Peyer's patch (tissue), 4 donors: ENCODE results near the gene COQ2. TPM values are rescaled to one million over a fixed set of nuclear protein-coding genes. Genes with fewer than 3 reads are reported as not detected.

Experiments used
- DNase-seq, 3 donors: peaks; one replicate each; pipeline ENCODE4 v3.0.0-alpha.2; 2017 to 2019
- H3K27ac ChIP-seq, 4 donors: fragments of 200-600 bp; sonication (generic); one replicate each; pipeline ENCODE4 v1.5.1; 2016 to 2019
- H3K27me3 ChIP-seq, 2 donors: fragments of 200-600 bp; sonication (generic); one replicate each; pipeline ENCODE4 v1.5.1; 2019
- H3K36me3 ChIP-seq, 3 donors: fragments of 200-600 bp; sonication (generic); one replicate each; pipeline ENCODE4 v1.5.1; 2016 to 2019
- H3K4me1 ChIP-seq, 4 donors: fragments of 200-600 bp; sonication (generic); one replicate each; pipeline ENCODE4 v1.5.1; 2016 to 2019
- H3K4me3 ChIP-seq, 4 donors: fragments of 200-600 bp; sonication (generic); 1 replicate in 3 of 4; 2 replicates in 1 of 4; pipeline ENCODE4 v1.5.1; 2016 to 2019; ENCODE audit warnings: mild to moderate bottlenecking in 1 of 4
- H3K9me3 ChIP-seq, 4 donors: fragments of 200-600 bp; sonication (generic); one replicate each; pipeline ENCODE4 v1.5.1; 2016 to 2019; ENCODE audit warnings: mild to moderate bottlenecking in 1 of 4
- POLR2A ChIP-seq, 2 donors: fragments of 450-650 bp; IDR thresholded peaks; one replicate each; pipeline ENCODE4 v1.5.1; 2017; ENCODE audit warnings: antibody characterized with exemption in 2 of 2, mild to moderate bottlenecking in 2 of 2, moderate library complexity in 2 of 2
- total RNA-seq, 4 donors: library from RNA; depleted of rRNA; stranded (reverse); fragments of >200 nt; gene quantifications; one replicate each; pipeline ENCODE4 v1.1.0, GENCODE V29; 2016
- TF ChIP-seq, protein P1 (sequence below), 6 experiments: fragments of 450-650 bp in 4 of 6; fragments of 200-600 bp in 2 of 6; sonication (generic) in 1 of 6; IDR thresholded peaks; one replicate each; pipeline ENCODE4 v1.5.1; 2017 to 2019; ENCODE audit warnings: antibody characterized with exemption in 6 of 6, mild to moderate bottlenecking in 3 of 6, moderate library complexity in 1 of 6

The COQ2 gene
- total RNA-seq, 4 donors from 2014 or later: 11.0 to 15.6 (median 12.9) TPM

GRCh38 chr4:83266689-83267088 lies 17.9 kb downstream of the COQ2 start:
- Histone ChIP-seq H3K27me3 (no peaks in the 10 kb centered on the region), H3K4me3 (no peak overlapping the region), H3K9me3 (no peaks in the 10 kb centered on the region), H3K4me1 (peaks cover 0 to 10% (median 0%) of the 10 kb centered on the region in 4 donors), H3K36me3 (peaks cover 0 to 19% (median 0%) of the 10 kb centered on the region in 3 donors), H3K27ac (no peak overlapping the region)
- no peak for DNase-seq
- TF ChIP-seq POLR2A (IDR thresholded peaks at IDR 0.05): no peak
- TF ChIP-seq, protein P1, sequence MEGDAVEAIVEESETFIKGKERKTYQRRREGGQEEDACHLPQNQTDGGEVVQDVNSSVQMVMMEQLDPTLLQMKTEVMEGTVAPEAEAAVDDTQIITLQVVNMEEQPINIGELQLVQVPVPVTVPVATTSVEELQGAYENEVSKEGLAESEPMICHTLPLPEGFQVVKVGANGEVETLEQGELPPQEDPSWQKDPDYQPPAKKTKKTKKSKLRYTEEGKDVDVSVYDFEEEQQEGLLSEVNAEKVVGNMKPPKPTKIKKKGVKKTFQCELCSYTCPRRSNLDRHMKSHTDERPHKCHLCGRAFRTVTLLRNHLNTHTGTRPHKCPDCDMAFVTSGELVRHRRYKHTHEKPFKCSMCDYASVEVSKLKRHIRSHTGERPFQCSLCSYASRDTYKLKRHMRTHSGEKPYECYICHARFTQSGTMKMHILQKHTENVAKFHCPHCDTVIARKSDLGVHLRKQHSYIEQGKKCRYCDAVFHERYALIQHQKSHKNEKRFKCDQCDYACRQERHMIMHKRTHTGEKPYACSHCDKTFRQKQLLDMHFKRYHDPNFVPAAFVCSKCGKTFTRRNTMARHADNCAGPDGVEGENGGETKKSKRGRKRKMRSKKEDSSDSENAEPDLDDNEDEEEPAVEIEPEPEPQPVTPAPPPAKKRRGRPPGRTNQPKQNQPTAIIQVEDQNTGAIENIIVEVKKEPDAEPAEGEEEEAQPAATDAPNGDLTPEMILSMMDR (IDR thresholded peaks at IDR 0.05): no peak

GRCh38 chr4:83263106-83263505 lies 21.5 kb downstream of the COQ2 start:
- Histone ChIP-seq H3K36me3 (no peaks in the 10 kb centered on the region), H3K27me3 (no peaks in the 10 kb centered on the region), H3K4me1 (peaks cover 0 to 18% (median 0%) of the 10 kb centered on the region in 4 donors), H3K4me3 (no peak overlapping the region), H3K9me3 (no peaks in the 10 kb centered on the region), H3K27ac (peak overlapping the region in 1 of 4 donors; percentile 18)
- DNase-seq: no peak
- TF ChIP-seq POLR2A (IDR thresholded peaks at IDR 0.05): no peak
- TF ChIP-seq, protein P1 (IDR thresholded peaks at IDR 0.05): no peak

DNA sequence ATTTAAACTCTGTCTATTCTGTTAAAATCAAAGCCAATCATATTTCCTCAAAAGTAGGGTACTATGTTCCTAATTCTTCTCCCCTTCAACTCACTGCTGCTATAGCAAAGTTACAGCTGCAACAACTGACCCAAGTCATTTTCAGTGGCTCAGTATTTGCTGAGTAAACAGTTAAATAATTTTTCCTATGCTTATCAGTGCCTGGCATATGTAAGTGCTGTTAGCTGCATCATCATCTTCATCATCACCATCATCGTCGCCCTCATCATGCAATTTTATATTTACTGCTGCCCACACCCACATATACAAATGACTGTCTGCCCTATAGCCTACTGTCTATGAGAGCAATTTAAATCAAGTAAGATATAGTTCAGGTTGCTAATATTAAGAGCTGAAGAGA lies 21.9 kb downstream of the COQ2 start:
- DNase-seq: no peak
- Histone ChIP-seq H3K4me1 (peaks cover 0 to 18% (median 0%) of the 10 kb centered on the region in 4 donors), H3K27ac (peak overlapping the region in 1 of 4 donors; percentile 18), H3K4me3 (no peak overlapping the region), H3K27me3 (no peaks in the 10 kb centered on the region), H3K9me3 (no peaks in the 10 kb centered on the region), H3K36me3 (no peaks in the 10 kb centered on the region)
- TF ChIP-seq, protein P1 (IDR thresholded peaks at IDR 0.05): no peak
- TF ChIP-seq POLR2A (IDR thresholded peaks at IDR 0.05): no peak

DNA sequence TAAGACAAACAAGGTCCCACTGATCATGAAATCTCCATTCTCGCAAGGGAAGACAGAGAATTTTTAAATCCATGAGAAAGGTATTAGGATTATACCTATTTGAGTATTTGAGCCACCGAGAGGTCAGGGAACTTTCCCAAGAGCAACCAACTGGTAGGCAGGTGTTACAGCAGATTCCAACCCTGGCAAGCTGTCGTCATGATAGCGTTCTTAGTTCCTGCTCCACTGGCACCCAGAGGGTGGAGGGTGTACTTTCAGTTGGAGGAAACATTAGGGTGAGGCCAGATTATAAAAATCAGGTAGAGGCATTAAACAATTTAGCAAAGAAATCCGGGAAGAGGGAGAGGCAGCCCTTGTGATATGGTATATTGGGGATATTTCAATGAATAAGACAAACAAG lies 23.3 kb downstream of the COQ2 start:
- peak in 1 of 3 donors; percentile 59 for DNase-seq
- H3K27me3 ChIP-seq: no peaks in the 10 kb centered on the region
- TF ChIP-seq, protein P1 (IDR thresholded peaks at IDR 0.05): peak in 2 of 6 experiments; percentile 24 to 40
- TF ChIP-seq POLR2A (IDR thresholded peaks at IDR 0.05): no peak

GRCh38 chr4:83259586-83259985 lies 25.0 kb downstream of the COQ2 start:
- H3K4me3 ChIP-seq: no peak overlapping the region
- DNase-seq: no peak
- no peaks in the 10 kb centered on the region for H3K27me3 ChIP-seq
- H3K4me1 ChIP-seq: peaks cover 0 to 39% (median 4%) of the 10 kb centered on the region in 4 donors
- H3K9me3 ChIP-seq: no peaks in the 10 kb centered on the region
- H3K36me3 ChIP-seq: no peaks in the 10 kb centered on the region
- H3K27ac ChIP-seq: no peak overlapping the region
- TF ChIP-seq, protein P1 (IDR thresholded peaks at IDR 0.05): no peak
- no peak for TF ChIP-seq POLR2A (IDR thresholded peaks at IDR 0.05)

More for the DNA sequence above, 23.3 kb downstream of the COQ2 start:
- no peaks in the 10 kb centered on the region for H3K9me3 ChIP-seq
- H3K4me3 ChIP-seq: no peak overlapping the region
- H3K36me3 ChIP-seq: no peaks in the 10 kb centered on the region
- peak overlapping the region in 3 of 4 donors; percentile 19 to 70 (median 37) for H3K27ac ChIP-seq
- peaks cover 0 to 29% (median under 1%) of the 10 kb centered on the region in 4 donors for H3K4me1 ChIP-seq

DNA sequence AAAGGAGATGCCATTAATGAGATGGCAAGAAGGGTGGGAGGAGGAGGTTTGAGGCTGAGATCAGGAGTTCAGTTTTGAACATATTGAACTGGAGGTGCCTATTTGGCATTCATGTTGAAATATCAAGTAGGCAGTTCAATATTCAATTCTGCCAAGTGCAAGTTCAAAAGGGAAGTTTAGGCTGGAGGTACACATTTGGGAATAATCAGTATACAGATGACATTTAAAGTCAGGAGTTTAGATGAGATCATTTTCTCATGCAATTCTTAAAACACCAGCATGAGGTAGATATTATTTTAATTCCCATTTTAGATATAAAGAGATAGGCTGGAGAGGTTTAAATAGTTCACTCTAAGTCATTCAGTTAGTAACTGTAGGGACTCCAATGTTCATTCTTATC lies 26.1 kb downstream of the COQ2 start:
- Histone ChIP-seq H3K27me3 (no peaks in the 10 kb centered on the region), H3K4me3 (no peak overlapping the region), H3K27ac (no peak overlapping the region), H3K4me1 (peaks cover 0 to 39% (median 4%) of the 10 kb centered on the region in 4 donors), H3K9me3 (no peaks in the 10 kb centered on the region), H3K36me3 (no peaks in the 10 kb centered on the region)
- no peak for TF ChIP-seq POLR2A (IDR thresholded peaks at IDR 0.05)
- TF ChIP-seq, protein P1 (IDR thresholded peaks at IDR 0.05): no peak
- DNase-seq: no peak
